Stomach (tissue), 4 donors: Measurements from ENCODE around the gene CDC42EP1.

ENCODE experiments used
- POLR2A ChIP-seq, 4 donors: fragments of 450-650 bp; IDR thresholded peaks; one replicate each; pipeline ENCODE4 v1.6.1; 2016; ENCODE audit warnings: antibody characterized with exemption in 4 of 4, control low read depth in 2 of 4, mild to moderate bottlenecking in 1 of 4, moderate library complexity in 1 of 4
- TF ChIP-seq, protein P1 (sequence below), 7 experiments: fragments of 450-650 bp in 4 of 7; fragments of 200-600 bp in 3 of 7; sonication (generic) in 3 of 7; IDR thresholded peaks; one replicate each; pipeline ENCODE4 v1.5.1; 2016 to 2019; ENCODE audit warnings: antibody characterized with exemption in 7 of 7, control low read depth in 2 of 7, mild to moderate bottlenecking in 1 of 7

DNA sequence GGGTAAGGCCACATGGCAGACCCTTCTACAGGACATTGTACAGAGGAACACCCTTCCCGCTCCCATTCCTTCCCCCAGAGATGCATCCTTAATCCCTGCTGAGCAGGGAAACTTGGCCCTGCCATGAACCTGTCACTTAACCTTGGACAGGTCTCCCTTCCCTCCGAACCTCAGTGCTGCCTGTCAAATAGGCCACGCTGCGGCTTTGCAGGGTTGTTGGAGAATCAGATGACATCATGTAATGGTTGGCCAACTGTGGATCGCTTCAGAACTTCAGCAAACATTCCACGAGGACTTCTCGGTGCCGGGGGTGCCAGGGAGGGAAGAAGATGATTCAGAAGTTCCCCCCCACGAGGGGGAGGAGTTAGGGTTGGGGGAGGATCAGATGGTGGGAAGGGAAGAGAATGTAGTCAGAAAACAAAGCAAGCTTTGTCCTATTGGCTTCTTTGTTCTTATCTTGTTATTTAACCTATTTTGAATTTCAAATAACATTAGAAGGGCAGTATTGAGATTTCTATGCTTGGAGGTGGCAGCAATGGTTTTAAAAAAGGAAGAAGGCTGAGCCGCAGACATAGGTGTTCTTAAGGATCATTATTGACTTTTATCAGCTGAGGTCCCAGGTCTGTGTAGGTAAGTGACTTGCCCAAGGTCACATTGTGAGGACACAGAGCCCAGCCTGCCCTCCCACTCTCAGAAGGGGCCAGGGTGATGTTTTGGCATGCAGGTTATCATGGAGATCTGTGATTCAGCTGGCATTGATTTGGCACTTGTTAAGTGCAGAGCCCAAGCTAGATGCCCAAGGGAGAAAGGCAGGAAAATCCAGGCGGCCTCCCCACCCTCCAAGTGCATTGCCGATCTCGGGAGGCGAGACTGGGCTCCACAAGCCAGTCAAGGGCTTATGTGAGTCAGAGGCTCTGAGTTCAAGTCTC is 3.1 kb downstream of the CDC42EP1 start:
- TF ChIP-seq, protein P1, sequence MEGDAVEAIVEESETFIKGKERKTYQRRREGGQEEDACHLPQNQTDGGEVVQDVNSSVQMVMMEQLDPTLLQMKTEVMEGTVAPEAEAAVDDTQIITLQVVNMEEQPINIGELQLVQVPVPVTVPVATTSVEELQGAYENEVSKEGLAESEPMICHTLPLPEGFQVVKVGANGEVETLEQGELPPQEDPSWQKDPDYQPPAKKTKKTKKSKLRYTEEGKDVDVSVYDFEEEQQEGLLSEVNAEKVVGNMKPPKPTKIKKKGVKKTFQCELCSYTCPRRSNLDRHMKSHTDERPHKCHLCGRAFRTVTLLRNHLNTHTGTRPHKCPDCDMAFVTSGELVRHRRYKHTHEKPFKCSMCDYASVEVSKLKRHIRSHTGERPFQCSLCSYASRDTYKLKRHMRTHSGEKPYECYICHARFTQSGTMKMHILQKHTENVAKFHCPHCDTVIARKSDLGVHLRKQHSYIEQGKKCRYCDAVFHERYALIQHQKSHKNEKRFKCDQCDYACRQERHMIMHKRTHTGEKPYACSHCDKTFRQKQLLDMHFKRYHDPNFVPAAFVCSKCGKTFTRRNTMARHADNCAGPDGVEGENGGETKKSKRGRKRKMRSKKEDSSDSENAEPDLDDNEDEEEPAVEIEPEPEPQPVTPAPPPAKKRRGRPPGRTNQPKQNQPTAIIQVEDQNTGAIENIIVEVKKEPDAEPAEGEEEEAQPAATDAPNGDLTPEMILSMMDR (IDR thresholded peaks at IDR 0.05): no peak
- no peak for TF ChIP-seq POLR2A (IDR thresholded peaks at IDR 0.05)
